HepG2 (cell line): ENCODE measurements around the gene CCM2. TPM values are rescaled to one million over a fixed set of nuclear protein-coding genes. Genes with fewer than 3 reads are reported as not detected.

Experiments
- ATAC-seq: fragments of 200-7000 bp; cut with Tn5 transposase; 3 replicates; pipeline ENCODE4 v1.9.1; 2020; ENCODE audit warnings: mild to moderate bottlenecking, moderate library complexity
- BruUV-seq: library from RNA; stranded (reverse); fragments of 400-500 nt; replicated peaks from 2 replicates; lab custom pipeline; 2021; lab: Mats Ljungman, UMichigan
- CTCF ChIA-PET: fragments of 300-600 bp; formaldehyde crosslinking; extraction: SDS; loops from one replicate; lab custom pipeline; 2021; ENCODE audit warnings: low total read pairs, inconsistent platforms, low intra/inter-chr PET ratio; lab: Yijun Ruan, JAX
- POLR2A ChIA-PET: fragments of 350-600 bp; sonication (Branson Sonifier 250); formaldehyde crosslinking; loops from one replicate; lab custom pipeline; 2020; ENCODE audit warnings: antibody characterized with exemption, inconsistent platforms; lab: Yijun Ruan, JAX
- DNase-seq: peaks from one replicate; pipeline ENCODE4 v3.0.0-alpha.2; 2015; ENCODE audit warnings: low spot score
- FAIRE-seq: peaks from 3 replicates; lab custom pipeline; 2011; peaks lifted over from hg19 to GRCh38; lab: Jason Lieb, UNC
- H2AFZ ChIP-seq: one replicate; pipeline ENCODE4 v1.6.1; 2011; ENCODE audit warnings: low read length, inconsistent platforms
- H3K27ac ChIP-seq: fragments of 300-600 bp; 3 replicates; pipeline ENCODE4 v1.8.0; 2011; ENCODE audit warnings: mixed run types, mild to moderate bottlenecking, mixed read lengths, low read length, inconsistent platforms; ENCODE audit not compliant: insufficient read depth; ENCODE audit errors: extremely low read length
- H3K27me3 ChIP-seq, 2 experiments: fragments of 200-600 bp in 1 of 2; 2 replicates in 1 of 2; 3 replicates in 1 of 2; pipeline versions ENCODE4 v1.6.0 to v1.8.0; 2011; ENCODE audit warnings: low read length in 2 of 2, mild to moderate bottlenecking in 2 of 2, moderate library complexity in 2 of 2, inconsistent platforms in 1 of 2; ENCODE audit not compliant: insufficient read depth in 2 of 2, control insufficient read depth in 1 of 2
- H3K36me3 ChIP-seq, 2 experiments: fragments of 200-600 bp in 1 of 2; replicated peaks in 1 of 2; 2 replicates in 1 of 2; 3 replicates in 1 of 2; pipeline versions ENCODE4 v1.5.1 to v1.8.0; 2011; ENCODE audit warnings: low read length in 2 of 2, inconsistent platforms in 1 of 2; ENCODE audit not compliant: insufficient read depth in 2 of 2, control insufficient read depth in 1 of 2
- H3K4me1 ChIP-seq: 2 replicates; pipeline ENCODE4 v1.5.1; 2012; ENCODE audit warnings: low read length, inconsistent platforms; ENCODE audit not compliant: insufficient read depth
- H3K4me2 ChIP-seq: 2 replicates; pipeline ENCODE4 v1.6.0; 2011; ENCODE audit warnings: low read depth, low read length, inconsistent platforms
- H3K4me3 ChIP-seq, 3 experiments: fragments of 200-600 bp in 1 of 3; sonication (generic), shearing (Covaris generic) in 1 of 3; replicated peaks in 1 of 3; 2 replicates each; pipeline ENCODE4 v1.5.1; 2011 to 2016; ENCODE audit warnings: low read length in 3 of 3, inconsistent platforms in 2 of 3, low read depth in 2 of 3, mild to moderate bottlenecking in 2 of 3, control low read depth in 1 of 3, mixed read lengths in 1 of 3; ENCODE audit not compliant: insufficient read depth in 1 of 3
- H3K79me2 ChIP-seq: one replicate; pipeline ENCODE4 v1.6.1; 2011; ENCODE audit warnings: low read length, inconsistent platforms; ENCODE audit not compliant: insufficient read depth
- H3K9ac ChIP-seq: 2 replicates; pipeline ENCODE4 v1.6.0; 2011; ENCODE audit warnings: mild to moderate bottlenecking, low read depth, low read length, inconsistent platforms; ENCODE audit not compliant: insufficient read depth
- H3K9me3 ChIP-seq: 2 replicates; pipeline ENCODE4 v1.5.1; 2012; ENCODE audit warnings: mild to moderate bottlenecking, low read length
- H4K20me1 ChIP-seq: 2 replicates; pipeline ENCODE4 v1.6.0; 2011; ENCODE audit warnings: inconsistent platforms, mild to moderate bottlenecking, low read length, moderate library complexity; ENCODE audit not compliant: insufficient read depth
- AKAP8 ChIP-seq: sonication (generic); formaldehyde crosslinking; IDR thresholded peaks from 2 replicates; pipeline ENCODE4 v1.5.1; 2020; ENCODE audit warnings: mild to moderate bottlenecking, missing genetic modification reagents
- ELK4 ChIP-seq: sonication (generic); formaldehyde crosslinking; IDR thresholded peaks from 2 replicates; pipeline ENCODE4 v1.9.0; 2021; ENCODE audit warnings: missing genetic modification reagents, borderline replicate concordance
- MTA3 ChIP-seq: sonication (generic); formaldehyde crosslinking; IDR thresholded peaks from 2 replicates; pipeline ENCODE4 v1.4.0; 2020; ENCODE audit warnings: missing genetic modification reagents
- NKX3-1 ChIP-seq: sonication (generic); formaldehyde crosslinking; IDR thresholded peaks from 2 replicates; pipeline ENCODE4 v1.5.0; 2020; ENCODE audit warnings: missing genetic modification reagents
- PHB2 ChIP-seq: fragments of 450-650 bp; IDR thresholded peaks from 2 replicates; pipeline ENCODE4 v1.6.1; 2018; ENCODE audit not compliant: partially characterized antibody
- PHF5A ChIP-seq: IDR thresholded peaks from one replicate; pipeline ENCODE4 v1.6.1; 2018; ENCODE audit warnings: low read depth, missing genetic modification reagents; ENCODE audit not compliant: unreplicated experiment
- RFX5 ChIP-seq: IDR thresholded peaks from 2 replicates; pipeline ENCODE4 v1.6.1; 2011; ENCODE audit warnings: low read depth, low read length, improper control_type of control experiment
- SOX6 ChIP-seq, 2 experiments: fragments of 450-650 bp in 1 of 2; sonication (generic) in 1 of 2; formaldehyde crosslinking in 1 of 2; IDR thresholded peaks; 2 replicates each; pipeline versions ENCODE4 v1.4.0 to v1.6.1; 2017 to 2020; ENCODE audit warnings: antibody characterized with exemption in 1 of 2, mild to moderate bottlenecking in 1 of 2, missing genetic modification reagents in 1 of 2
- ZFP36L1 ChIP-seq: sonication (generic); formaldehyde crosslinking; IDR thresholded peaks from 2 replicates; pipeline ENCODE4 v1.8.0; 2022; ENCODE audit warnings: mild to moderate bottlenecking, missing genetic modification reagents, moderate library complexity
- ZNF607 ChIP-seq: sonication (generic); formaldehyde crosslinking; IDR thresholded peaks from 2 replicates; pipeline ENCODE4 v1.5.1; 2020; ENCODE audit warnings: missing genetic modification reagents, mild to moderate bottlenecking, borderline replicate concordance
- ZNF678 ChIP-seq: sonication (generic); formaldehyde crosslinking; IDR thresholded peaks from 2 replicates; pipeline ENCODE4 v1.4.0; 2020; ENCODE audit warnings: mild to moderate bottlenecking, missing genetic modification reagents
- WGBS: methylation state at CpG from one replicate; pipeline ENCODE4 v1.1.6; 2017; ENCODE audit warnings: low lambda C conversion rate; 5-methylcytosine and 5-hydroxymethylcytosine counted together
- in situ Hi-C: cut with HindIII; loops from 2 replicates; pipeline ENCODE4 v1.10.0; 2017; ENCODE audit warnings: low pct_unique_long_range_greater_than_20kb; ENCODE audit not compliant: extremely low pct_ligation_motif_present
- intact Hi-C: fragments of 100-400 bp; cut with micrococcal nuclease; formaldehyde crosslinking; loops from one replicate; pipeline ENCODE4 v1.10.0; 2022; ENCODE audit not compliant: unreplicated experiment
- polyA plus RNA-seq, 8 experiments: library from polyadenylated mRNA; depleted of rRNA in 3 of 8; stranded (reverse) in 7 of 8; unstranded in 1 of 8; fragments of >200 nt; fragmentation: Illumina TruSeq in 4 of 8; extraction: Trizol in 4 of 8; gene quantifications; 2 replicates each; pipeline versions ENCODE4 v1.2.1 to v1.2.3, GENCODE V29; 2011 to 2016; ENCODE audit warnings: low read depth in 4 of 8, missing spikeins in 1 of 8, mixed read lengths in 1 of 8; ENCODE audit not compliant: insufficient read depth in 1 of 8
- total RNA-seq, 5 experiments: library from RNA; depleted of rRNA; stranded (reverse); fragments of >200 nt; fragmentation: Illumina TruSeq; extraction: Trizol; gene quantifications; 2 replicates each; pipeline ENCODE4 v1.2.3, GENCODE V29; 2016; ENCODE audit warnings: low read depth in 1 of 5
- TF ChIP-seq, protein P1 (sequence below): sonication (generic); formaldehyde crosslinking; IDR thresholded peaks from 2 replicates; pipeline ENCODE4 v1.4.0; 2020; ENCODE audit warnings: mild to moderate bottlenecking, missing genetic modification reagents

The CCM2 gene
- total and polyA plus RNA-seq, 2 of the 13 experiments (the other 11 are each of a cell fraction or from before 2014, with no cell fraction given): 13.7 to 15.8 TPM

DNA sequence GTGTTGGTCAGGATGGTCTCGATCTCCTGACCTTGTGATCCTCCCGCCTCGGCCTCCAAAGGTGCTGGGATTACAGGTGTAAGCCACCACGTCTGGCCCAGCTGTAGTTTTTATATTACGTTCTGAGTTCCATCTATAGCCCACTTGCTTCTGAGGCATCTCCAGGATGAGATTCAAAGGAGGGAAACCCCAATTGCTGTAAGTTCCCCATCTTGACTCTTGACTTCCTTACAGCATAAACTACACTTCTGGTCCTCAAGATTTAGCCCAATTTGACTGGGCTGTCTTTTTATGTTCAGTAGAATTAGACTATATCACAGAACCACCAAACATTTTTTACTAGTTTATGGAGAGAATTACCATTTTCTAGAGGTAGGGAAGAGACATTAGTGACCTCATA, 44.3 kb downstream of the CCM2 start:
- in situ Hi-C loops: no loop called here
- Histone ChIP-seq H3K9ac (no peak overlapping the region), H3K9me3 (no peaks in the 10 kb centered on the region), H3K27me3 (no peaks in the 10 kb centered on the region), H3K4me3 (no peak overlapping the region), H3K27ac (no peak overlapping the region), H3K79me2 (no peaks in the 10 kb centered on the region), H4K20me1 (no peaks in the 10 kb centered on the region), H3K36me3 (peaks cover 1 to 6% of the 10 kb centered on the region in 2 experiments; a peak in 1 of 5 replicates), H2AFZ (no peak overlapping the region), H3K4me1 (no peaks in the 10 kb centered on the region), H3K4me2 (no peak overlapping the region)
- FAIRE-seq (no peak), DNase-seq (no peak), ATAC-seq (no peak)
- 99% methylated on average over 5 of the region's 5 CpGs for WGBS
- CTCF ChIA-PET: no interaction called here
- TF ChIP-seq ZNF678 (CRISPR knock-in tag) (no peak), ZFP36L1 (no peak), ZNF607 (CRISPR knock-in tag) (no peak), SOX6 (IDR thresholded peaks at IDR 0.05) (no peak), SOX6 (CRISPR knock-in tag; IDR thresholded peaks at IDR 0.05) (no peak), RFX5 (no peak), MTA3 (no peak), PHF5A (CRISPR knock-in tag) (no peak), NKX3-1 (CRISPR knock-in tag) (no peak), ELK4 (CRISPR knock-in tag) (no peak), PHB2 (no peak), AKAP8 (CRISPR knock-in tag) (no peak)
- TF ChIP-seq, protein P1, sequence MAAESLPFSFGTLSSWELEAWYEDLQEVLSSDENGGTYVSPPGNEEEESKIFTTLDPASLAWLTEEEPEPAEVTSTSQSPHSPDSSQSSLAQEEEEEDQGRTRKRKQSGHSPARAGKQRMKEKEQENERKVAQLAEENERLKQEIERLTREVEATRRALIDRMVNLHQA (CRISPR knock-in tag): no peak
- intact Hi-C loops: no loop called here
- no TSS peak for BruUV-seq
- POLR2A ChIA-PET: no interaction called here
